Measurements from ENCODE around the gene DSCAML1. TPM values are rescaled to one million over a fixed set of nuclear protein-coding genes. Genes with fewer than 3 reads are reported as not detected.
"Not testable (repeated sequence)": the region's sequence is repeated elsewhere in the genome, so short reads cannot be mapped to it uniquely, and the experiment has no call there.

Gene DSCAML1
- polyA plus RNA-seq, 1 donor, result 0.63 TPM

GRCh38 chr11:117461396-117462182 is 335.4 kb downstream of the DSCAML1 start:
- no peak for DNase-seq

DNA sequence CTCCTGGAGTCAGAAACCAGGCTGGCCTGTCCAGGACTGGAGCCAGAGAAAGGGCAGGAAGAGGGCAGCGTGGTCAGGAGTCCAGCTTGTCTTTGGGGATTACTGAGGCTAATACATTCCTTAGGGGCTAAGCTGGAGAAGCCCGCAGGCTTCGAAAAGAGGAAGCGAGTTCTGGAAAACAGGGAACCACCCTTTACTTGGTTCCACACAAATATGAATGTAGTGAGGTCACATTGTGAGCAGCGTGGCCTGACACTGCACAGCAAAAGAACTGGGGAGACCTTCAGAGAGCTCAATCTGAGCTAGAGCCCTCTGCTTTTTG is 337.1 kb downstream of the DSCAML1 start:
- no peak for DNase-seq

DNA sequence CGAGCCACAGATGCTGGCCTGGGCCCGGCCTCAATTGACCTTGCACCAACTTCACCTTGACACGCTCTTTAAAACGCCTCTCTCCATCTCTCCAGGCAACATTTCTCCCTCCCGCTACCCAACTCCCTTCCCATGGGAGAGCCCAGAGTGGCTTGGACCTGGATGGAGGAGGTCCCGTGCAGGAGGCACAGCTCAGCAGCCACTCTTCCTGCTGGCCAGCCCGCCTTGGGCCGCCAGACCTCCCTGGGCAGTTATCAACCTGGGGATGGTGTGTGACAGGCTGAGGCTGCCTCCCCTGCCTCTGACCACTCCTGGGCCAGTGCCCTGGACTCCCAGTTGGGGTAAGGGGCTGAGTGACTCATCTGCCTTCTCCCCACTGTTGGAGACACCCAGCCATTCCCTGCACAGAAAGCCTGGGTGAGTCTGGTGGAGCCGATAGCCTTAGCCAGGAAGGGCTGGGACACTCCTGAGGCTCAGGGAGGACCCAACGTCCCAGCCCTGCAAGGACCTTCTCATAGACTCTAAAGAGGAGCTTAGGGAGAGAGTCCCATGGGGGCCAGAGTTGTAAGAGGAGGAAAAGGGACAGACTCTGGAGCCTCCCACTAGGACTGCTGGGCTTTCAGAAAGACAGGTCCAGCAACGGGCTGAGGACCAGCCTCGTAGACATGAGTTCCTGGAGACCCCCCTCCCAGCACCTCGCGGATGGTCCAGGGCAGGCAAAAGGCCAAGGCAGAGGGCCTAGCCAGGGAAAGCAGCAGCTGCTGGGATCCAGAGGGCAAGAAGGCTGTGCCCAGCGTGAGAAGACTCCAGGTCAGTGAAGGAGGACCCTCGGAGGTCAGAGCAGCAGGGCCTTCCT is 337.7 kb downstream of the DSCAML1 start:
- DNase-seq, result no peak

DNA sequence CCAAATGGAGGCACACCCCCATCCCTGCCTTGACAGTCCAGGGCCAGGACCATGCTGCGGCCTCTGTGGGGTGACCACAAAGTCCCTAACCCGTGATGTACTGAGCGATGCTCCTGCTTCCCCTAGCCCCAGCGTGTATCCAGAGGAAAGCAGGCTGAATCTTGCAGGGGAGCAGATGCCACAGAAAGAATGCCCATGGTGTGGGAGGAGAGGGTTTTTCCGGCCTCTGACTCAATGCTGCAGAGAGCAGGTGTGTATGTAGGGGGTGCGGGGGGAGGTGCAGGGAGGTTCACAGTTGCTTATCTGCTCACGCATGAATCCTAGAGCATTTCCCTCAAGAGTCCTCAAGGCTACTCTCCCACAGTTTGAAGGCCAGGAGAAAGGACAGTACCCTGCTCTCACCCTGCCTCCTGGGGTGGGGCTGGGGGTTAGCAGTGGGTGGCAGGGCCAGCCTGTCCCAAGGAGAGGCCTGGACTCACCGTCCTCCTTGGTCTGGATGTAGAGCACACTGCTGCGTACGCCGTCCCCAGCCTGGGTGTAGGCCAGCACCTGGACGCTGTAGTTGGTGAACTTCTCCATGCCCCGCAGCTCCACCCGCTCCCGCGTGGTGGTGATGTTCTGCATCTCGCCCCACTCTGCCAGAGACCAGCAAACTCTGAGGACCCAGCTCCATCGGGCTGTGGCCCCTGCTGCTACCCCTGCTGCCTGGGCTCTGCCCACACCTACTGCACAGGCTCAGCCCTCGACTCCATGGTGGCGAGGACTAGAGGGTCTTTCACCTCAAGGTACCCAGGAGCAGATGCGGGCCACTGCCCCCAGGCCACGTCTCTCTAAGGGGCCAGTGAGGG is 338.5 kb downstream of the DSCAML1 start:
- DNase-seq, result no peak

DNA sequence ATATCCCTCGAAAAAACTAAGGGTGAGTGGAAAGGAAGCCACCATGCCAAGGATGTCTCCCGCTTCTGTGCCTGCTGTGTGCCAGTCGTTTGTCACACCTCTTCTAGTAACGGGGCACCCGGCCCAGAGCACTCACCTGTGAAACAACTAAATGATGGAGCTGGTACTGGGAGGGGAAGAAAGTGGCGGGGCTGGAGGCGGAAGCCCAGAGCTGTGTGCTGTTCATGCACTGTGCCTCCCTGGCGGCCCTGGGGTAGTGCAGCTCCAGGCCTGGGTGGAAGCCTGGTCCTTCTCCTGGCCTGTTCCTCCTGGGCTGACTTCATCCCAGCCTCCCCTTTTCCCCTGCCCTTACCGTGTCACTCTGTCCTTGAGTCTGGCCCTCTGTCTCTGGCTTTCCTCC is 339.2 kb downstream of the DSCAML1 start:
- DNase-seq, result no peak

DNA sequence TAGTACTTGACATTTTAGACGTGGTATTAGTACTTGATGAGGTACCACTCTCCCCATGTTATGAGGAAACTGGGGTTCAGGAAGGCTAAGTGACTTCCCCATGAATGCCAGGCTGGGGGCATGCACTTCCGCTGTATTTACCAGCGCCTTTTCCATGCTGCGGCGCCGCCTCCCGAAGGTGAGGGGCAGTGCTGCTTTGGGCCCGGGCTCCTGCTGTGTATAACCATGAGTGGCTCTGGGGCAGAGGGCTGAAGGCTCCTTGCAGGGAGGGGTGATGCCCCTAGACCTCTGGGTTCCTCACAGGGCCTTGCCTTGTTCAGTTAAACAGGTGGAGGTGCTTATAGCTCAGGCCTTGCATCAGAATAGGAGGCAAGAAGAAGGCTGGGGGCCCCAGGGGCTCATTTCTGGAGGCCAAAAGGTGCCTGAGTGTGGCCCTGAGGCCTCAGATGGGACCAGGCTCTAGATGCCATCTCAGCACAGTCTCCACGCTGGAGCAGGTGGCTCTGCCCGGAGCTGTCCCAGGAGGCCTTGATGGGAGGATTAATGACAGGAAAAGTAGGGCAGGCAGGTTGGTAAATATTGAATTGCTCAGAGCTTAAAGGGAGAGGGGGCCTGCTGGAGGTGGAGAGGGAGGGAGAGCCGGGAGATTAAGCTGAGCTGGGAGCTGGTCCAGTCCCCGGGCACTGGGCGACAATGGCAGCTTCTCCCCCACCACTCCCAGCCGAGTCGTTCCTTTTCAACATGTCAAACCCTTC is 339.8 kb downstream of the DSCAML1 start:
- no peak for DNase-seq

- DNase-seq, result not testable (repeated sequence)
Measured at GRCh38 chr11:117456721-117457029, 340.3 kb downstream of the DSCAML1 start.

DNA sequence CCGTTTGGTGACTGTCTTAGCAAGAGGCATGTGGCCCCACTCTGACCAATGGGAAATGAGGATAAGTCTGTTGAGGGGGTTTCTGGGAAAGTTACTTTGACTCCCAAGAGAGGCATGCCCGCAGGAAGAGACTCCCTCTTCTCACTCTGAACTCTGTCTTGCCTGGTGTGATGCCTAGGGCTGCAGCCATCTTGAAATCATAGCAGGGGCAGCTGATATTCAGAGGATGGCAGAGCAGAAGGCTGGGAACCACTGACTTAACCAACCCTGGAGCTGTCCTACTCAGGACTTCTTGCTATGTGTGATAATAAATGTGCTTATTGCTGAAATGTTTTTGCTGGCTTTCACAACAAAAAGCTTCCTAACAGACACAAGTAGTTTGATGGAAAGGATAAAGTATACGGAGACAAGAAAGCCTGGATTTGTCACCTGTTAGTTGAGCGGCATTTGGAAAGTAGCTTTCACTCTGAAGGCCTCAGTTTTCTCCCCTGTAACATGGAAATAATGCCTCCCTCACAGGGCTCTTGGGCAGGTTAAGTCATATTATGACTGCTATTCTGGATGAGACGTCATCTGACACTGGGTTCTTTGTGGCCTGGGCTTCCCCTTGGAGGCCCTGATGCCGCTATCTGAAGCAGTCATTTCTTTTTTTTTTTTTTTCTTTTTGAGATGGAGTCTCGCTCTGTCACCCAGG is 340.8 kb downstream of the DSCAML1 start:
- DNase-seq, result no peak

DNA sequence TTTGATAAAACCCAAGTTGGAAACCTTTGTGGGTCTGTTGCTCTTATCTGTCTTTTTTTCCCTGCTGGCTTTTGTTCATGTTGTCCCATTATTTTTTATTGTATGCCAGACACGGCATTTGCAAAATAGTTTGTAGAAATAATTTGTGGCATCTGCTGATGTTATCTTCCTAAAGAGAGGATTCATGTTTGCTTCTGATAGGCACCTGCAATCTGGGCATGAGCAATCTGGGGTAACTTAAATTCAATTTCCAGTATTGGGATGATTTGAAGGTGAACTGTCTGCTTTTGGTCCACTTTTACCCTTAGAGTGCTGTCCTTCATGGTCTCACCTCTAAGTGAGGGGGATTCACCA is 342.5 kb downstream of the DSCAML1 start:
- no peak for DNase-seq

DNA sequence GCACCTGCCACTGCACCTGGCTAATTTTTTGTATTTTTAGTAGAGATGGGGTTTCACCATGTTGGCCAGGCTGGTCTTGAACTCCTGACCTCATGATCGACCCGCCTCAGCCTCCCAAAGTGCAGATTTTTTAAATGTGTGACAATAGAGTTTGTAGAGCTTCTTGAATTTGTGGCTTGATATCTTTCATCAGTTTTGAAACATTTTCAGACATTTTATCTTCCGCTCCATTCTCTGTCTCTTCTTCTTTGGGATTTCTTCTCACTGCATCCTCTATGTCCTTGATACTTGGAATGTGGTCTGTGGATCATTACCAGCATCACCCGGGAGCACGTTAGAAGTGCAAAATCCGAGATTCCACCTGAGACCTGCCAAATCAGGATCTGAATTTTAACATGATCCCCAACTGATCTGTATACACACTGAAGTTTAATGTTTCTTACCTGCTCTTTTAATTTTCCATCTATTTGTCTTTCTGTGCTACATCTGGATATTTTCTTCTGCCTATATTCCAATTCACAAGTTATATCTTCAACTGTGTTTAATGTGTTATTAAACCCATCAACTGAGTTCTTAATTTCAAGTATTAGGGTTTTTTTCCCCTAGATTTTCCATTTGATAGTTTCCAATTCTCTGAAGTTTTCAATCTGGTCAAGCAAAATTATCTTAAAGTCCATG is 343.0 kb downstream of the DSCAML1 start:
- no peak for DNase-seq

GRCh38 chr11:117449111-117449693 is 347.8 kb downstream of the DSCAML1 start:
- no peak for DNase-seq

- DNase-seq, result no peak
Measured at GRCh38 chr11:117444711-117445658, 352.0 kb downstream of the DSCAML1 start.

- no peak for DNase-seq
Measured at GRCh38 chr11:117444256-117444655, 352.8 kb downstream of the DSCAML1 start.

- DNase-seq, result peak; percentile 69
Measured at GRCh38 chr11:117443266-117444186, 353.5 kb downstream of the DSCAML1 start.

DNA sequence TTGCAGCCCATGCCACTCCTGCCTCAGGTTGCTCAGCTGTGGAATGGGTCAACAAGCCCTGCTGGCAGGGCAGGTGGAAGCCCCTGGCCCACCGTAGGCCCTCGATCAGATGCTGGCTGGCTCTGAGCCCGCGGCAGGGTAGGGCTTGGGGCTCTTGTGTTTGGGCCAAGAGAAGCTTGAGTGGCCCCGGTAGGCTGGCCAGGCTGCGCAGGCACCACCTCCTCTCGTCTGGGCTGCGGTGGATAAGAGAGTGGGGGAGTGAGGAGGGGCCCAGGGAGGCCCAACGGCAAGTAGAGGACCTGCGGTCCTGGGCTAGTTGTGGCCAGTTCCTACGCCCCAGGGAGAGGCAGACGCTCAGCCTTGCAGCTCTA is 354.2 kb downstream of the DSCAML1 start:
- DNase-seq, result no peak

DNA sequence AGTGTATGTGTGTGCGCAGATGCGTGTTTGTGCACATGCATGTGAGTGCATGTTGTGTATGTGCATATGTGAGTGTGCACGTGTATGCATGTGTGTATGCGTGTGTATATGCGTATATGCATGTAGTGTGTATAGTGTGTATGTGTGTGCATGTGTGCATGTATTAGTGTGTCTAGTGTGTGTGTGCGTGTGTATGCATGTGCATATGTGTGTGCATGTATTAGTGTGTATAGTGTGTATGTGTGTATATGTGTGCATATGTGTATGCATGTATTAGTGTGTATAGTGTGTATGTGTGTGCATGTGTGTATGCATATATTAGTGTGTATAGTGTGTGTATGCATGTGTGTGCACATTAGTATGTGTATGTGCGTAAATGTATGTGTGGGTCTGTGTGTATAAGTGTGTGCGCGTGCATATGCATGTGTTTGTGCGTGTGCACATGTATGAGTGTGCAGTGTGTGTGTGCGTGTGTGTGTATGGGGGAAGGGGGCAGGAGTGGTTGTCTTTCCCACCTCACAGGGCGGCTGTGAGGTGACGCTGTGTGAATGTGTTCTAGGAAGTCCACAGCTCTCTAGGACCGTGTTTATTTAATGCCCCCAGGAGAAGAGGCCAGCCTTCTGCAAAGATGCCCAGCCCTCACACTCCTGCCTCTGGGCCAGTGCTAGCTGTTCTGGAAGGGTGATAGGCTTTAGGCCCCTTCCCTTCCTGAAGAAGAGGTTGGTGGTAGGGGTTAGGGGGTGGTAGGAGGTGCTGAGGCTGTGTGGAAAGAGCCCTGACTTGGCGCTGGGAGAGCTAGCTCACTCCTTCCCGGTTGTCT is 354.8 kb downstream of the DSCAML1 start:
- DNase-seq, result no peak

- DNase-seq, result no peak
Measured at GRCh38 chr11:117441146-117441975, 355.7 kb downstream of the DSCAML1 start.

Data from hindlimb muscle (tissue), 1 donor.